ENCODE data around the gene IMP3.

The IMP3 gene

DNA sequence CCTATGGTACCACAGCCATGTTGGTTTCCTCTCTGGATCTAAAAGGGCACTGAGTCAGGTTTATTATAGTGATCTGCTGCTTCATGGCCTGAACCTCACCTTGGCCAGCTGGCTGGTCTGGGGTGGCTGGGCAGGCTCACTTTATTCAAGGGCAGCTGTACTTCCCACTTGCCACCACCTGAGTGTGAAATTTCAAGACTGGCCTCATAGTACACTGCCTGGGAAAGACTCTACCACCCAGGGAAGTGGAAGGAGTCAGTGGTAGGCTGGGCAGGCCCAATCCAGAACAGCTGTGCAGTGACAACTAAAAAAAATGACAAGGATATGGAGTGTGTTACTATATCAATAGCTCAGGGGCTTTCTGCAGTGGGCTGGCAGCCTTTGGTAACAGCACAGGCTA lies 23.3 kb downstream of the IMP3 start:
- no peak for DNase-seq

DNA sequence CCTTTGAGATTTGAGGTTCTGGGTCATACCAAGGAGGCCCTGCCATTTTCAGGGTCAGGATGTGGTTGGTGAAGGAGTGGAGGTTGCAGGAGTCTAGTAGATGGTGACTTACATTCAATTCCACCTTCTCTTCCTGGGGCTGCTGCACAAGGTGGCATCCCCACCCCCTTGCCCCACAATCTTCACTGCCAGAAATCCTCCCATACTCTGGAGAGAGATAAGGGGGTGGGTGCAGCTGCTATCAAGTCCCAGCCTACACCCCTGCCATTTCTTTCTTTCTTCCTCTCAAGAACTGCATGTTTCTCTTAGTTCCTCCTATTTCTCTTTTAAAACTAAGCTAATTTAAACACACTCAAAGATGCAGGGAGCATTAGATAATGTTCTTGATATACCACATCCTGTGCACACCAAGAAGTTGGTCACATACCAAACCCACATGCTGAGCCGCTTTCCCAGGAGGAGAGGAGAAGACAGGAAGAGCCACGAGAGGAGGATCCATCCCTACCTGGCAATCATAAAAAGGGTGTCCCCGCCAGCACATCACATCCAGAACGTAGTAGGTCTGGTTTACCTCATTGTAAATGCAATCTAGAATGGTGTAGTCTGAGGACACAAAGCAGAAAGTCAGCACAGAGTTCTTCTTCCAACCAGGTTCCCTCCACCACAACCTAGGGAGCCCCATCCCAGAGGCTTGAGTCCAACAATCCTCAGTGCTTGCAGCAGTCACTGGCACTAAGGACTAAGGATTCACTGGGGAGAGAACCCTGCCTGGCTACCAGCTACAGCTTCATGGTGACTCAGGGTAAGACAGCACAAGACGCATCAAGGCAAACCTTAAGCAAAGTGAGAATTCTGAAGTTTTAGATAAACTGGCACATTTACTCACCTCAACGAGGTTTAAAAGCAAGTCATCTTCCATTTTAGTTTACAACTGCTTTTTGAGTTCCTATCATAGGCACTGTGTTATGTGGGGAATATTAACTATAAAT lies 33.0 kb downstream of the IMP3 start:
- peak in 3 of 6 experiments; percentile 32 to 69 (median 64) for DNase-seq

DNA sequence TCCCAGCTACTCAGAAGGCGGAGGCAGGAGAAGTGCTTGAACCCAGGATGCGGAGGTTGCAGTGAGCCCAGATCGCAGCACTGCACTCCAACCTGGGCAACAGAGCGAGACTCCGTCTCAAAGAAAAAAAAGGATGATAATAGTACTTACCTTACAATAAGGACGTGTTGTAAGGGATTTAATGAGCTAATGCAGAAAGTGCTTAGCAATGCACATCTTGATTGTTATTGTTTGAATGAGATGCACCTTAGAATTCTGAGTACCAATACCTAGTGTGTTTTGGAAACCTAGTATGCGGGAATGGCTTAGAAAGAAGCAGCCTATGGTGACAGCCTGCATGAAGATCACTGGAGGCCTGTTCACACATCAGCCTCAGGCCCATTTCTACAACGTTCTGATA lies 34.0 kb downstream of the IMP3 start:
- no peak for DNase-seq

DNA sequence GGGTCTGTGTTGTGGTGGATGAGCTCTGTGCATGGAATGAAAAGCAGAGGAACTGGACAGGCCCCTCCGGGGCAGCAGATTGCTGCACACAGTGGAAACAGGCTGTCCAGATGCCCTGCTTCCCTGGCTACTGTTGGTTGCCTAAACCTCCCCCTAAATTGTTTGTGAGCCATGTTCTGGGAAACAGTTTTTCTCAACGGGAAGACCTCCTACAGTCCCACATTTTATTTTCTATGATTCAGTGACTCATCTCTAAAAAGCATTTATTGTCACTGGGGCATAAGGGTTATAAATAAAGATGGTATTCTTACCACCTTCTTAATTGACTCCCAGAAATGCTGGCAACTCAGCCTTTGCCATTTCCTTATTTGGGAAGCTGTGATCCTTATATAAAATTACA lies 40.6 kb downstream of the IMP3 start:
- DNase-seq: no peak

- no peak for DNase-seq
Measured at GRCh38 chr15:75598361-75598760, 41.7 kb downstream of the IMP3 start.

GRCh38 chr15:75597667-75598341 lies 42.2 kb downstream of the IMP3 start:
- peak in 2 of 6 experiments; percentile 21 to 26 for DNase-seq

- no peak for DNase-seq
Measured at GRCh38 chr15:75596703-75597345, 43.2 kb downstream of the IMP3 start.

DNA sequence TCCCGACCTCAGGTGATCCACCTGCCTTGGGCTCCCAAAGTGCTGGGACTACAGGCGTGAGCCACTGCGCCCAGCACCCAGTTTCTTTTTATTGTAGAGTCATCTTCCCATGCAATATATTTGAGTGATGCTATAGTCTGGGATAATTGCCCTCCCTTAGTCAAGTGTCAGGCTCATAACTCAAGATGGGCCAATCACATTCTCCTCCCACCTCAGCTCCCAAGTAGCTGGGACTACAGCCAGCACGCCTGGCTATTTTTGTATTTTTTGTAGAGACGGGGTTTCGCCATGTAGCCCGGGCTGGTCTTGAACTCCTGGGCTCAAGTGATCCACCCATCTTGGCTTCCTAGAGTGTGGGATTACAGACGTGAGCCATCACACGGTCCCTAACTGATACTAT lies 45.7 kb downstream of the IMP3 start:
- DNase-seq: no peak

DNA sequence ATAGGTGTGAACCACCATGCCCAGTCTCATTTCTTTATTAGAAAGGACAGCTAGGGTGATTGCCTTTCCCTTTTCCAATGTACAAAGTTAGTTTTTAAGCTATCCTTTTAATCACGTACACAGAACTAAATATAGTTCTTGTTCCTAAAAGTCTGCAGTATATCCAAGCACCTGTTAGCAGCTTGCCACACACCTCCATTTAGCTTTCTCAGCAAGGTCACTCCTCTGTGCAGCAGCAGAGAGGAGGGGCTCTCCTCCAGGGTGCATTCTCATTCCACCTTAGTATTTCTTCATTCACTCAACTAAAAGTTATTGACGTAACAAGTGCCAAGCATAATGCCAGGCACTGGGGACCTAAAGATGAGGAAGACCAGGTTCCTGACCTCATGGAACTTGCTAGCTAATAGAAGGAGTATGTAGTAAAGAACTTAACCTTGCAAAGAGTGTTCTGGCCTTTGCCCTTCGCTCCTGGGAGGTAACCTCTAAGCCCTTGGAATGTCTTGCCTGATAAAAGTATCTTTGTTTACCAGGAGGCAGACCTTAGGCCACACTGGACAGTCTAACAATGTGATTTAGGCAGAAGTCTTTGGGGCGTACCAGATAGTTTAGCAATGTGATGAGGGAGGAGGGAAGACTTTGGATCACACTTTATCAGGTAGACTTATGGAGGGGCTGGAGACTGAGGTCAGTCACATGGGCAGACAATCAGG lies 48.2 kb downstream of the IMP3 start:
- DNase-seq: no peak

- no peak for DNase-seq
Measured at GRCh38 chr15:75590239-75590638, 49.8 kb downstream of the IMP3 start.
